ENCODE results near the gene PALLD.

The PALLD gene

GRCh38 chr4:168524006-168524405, 27.2 kb downstream of the PALLD start:
- in situ Hi-C loops (cut with MboI; ENCODE audit: low sequenced_read_pairs) = no loop called here

- in situ Hi-C loops (cut with MboI; ENCODE audit: low sequenced_read_pairs) = no loop called here
Observed at GRCh38 chr4:168524897-168525296, 28.0 kb downstream of the PALLD start.

GRCh38 chr4:168527560-168527959, 30.7 kb downstream of the PALLD start:
- in situ Hi-C loops (cut with MboI; ENCODE audit: low sequenced_read_pairs) = no loop called here

DNA sequence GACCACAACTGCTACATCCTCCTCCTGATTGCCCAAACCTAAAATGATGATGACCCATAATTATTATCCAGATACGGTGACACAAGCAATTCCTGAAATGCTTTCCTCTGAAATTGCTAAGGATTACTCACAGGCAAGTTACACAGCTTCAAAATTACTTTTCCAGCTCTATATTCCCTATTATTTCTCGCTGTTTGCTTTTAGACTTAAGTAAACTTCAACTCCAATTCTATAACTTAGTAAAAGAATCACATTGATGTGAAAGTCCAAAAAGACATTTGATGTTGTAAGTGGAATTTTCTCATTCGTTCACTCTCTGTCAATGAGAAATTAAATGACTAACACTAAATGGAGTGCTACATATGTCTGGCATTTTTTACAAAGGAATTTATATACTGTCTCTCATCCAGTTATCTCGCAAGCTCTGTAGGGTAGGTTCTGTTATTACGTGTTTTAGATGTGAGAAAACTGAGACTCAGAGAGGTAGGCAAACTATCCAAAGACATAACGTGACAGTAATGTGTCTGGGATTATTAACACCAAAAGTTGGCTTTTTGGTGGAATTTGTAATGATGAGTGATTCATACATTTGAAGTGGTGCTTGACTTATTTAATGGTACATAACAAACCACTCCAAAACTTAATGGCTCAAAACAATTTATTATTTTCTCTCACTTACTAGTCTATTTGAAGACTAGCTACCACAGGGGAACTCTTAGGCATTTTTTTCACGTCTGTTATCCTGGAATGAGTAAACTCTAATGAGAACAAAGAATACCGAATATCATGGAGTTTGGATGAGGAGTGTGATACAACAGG, 31.5 kb downstream of the PALLD start:
- in situ Hi-C loops (cut with MboI; ENCODE audit: low sequenced_read_pairs) = no loop called here

GRCh38 chr4:168529257-168529656, 32.4 kb downstream of the PALLD start:
- in situ Hi-C loops (cut with MboI; ENCODE audit: low sequenced_read_pairs) = no loop called here

DNA sequence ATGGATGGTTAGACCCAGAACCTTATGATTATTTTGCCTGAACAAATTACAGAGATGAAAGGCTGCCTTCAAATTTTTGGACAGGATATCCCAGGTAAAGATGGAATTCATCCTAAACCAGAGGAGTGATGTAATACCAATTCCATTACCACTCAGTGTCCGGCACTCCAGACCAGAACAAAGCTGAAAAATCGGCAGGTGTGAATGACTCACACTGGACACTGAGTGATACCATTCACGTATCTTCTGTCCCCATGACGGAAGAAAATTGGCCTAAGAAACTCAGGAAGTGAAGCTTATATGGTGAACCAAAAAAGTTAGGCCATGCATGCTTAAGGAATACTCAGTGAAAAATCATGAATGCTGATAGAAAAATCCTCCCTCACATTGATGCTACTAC, 34.5 kb downstream of the PALLD start:
- in situ Hi-C loops (cut with MboI; ENCODE audit: low sequenced_read_pairs) = no loop called here

DNA sequence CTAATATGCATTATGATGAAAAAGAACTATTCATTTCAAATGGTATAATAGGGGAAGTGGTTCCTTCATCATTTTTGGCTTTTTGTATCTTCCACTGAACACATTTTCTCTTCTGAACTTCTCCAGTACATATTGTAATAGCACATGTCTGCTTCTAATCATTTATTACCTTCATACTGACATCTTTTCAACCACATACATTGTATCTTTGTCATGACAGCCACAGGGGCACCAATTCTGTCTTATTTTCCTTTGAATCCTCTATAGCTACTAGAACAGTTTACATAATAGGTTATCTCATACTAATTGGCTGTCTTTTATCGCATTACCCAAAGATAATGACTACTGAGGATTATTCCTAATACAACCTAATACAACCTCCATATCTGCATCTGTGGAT, 37.7 kb downstream of the PALLD start:
- in situ Hi-C loops (cut with MboI; ENCODE audit: low sequenced_read_pairs) = no loop called here

DNA sequence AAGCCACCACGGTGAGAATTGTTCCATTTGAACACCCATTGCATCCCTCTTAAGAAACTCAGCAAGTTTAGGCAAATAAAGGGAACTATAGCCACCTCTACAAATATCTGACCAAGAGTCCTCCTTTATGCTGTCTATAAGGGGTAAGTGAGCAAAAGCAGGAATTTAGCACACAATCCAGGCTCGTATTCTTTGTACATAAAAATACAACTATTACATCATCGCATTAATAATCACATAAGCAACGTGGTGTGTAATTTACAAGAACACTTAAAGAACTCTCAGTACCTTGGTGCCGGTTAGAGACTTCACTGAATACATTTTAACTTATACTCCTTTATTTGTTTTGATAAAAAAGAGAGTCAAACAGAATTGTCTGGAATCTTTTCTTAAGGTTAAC, 38.8 kb downstream of the PALLD start:
- in situ Hi-C loops (cut with MboI; ENCODE audit: low sequenced_read_pairs) = no loop called here

- in situ Hi-C loops (cut with MboI; ENCODE audit: low sequenced_read_pairs) = no loop called here
Observed at GRCh38 chr4:168536448-168536847, 39.6 kb downstream of the PALLD start.

GRCh38 chr4:168537086-168537485, 40.2 kb downstream of the PALLD start:
- in situ Hi-C loops (cut with MboI; ENCODE audit: low sequenced_read_pairs) = no loop called here

GRCh38 chr4:168537571-168537970, 40.7 kb downstream of the PALLD start:
- in situ Hi-C loops (cut with MboI; ENCODE audit: low sequenced_read_pairs) = no loop called here

- in situ Hi-C loops (cut with MboI; ENCODE audit: low sequenced_read_pairs) = no loop called here
Observed at GRCh38 chr4:168538632-168539031, 41.8 kb downstream of the PALLD start.

- in situ Hi-C loops (cut with MboI; ENCODE audit: low sequenced_read_pairs) = no loop called here
Observed at GRCh38 chr4:168540086-168540485, 43.2 kb downstream of the PALLD start.

DNA sequence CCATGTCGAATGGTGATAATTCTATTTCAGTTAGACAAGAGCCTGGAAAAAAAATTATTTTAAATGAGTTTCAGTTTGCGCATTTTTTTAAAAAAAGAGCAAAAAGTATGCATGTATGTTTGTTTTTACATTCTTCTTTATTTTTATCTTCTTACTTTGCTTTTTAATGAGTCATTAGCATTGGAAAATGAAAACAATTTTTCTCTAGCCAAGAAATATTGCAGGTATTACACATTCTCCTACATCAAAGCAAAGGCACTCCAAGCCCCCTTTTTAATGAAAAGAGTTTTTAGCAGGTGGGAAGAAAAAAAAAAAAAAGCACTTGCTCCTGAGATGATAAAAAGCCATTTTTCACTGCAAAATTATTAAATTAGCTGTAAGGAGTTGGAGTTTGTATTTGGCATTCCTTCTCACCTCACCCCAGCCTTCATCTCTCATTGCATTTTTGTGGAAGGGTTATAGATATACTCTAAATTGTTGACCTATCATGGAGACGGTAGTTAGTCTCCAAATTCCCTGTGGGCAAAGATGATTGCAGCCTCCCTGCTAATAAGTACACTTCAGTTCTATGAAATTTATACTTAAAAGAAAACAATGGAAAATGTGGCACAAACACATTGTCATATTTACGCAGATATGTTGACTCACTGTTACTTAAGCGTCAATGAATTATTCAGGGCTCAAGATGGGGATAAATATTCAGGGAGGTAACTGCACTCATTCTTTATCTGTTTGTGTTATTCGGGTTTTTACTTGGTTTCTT, 43.8 kb downstream of the PALLD start:
- in situ Hi-C loops (cut with MboI; ENCODE audit: low sequenced_read_pairs) = no loop called here

GRCh38 chr4:168541266-168541953, 44.6 kb downstream of the PALLD start:
- in situ Hi-C loops (cut with MboI; ENCODE audit: low sequenced_read_pairs) = no loop called here

DNA sequence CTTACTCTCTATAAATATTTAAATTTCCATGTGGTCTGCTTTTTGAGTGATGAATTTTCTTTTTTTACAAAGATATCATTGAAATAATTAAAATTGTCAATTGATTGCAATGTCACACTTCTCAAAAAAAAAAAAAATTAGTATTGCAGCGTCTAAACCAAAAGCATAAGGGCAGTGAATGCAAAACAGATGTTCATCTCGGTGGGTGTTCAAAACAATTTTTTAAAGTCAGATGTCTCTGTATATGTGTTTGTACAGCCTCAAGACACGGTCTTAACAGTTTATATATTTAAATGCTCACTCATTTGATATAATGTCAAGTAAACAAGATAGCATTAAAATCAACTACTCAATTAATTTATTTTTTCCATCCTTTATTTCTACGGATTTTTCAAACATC, 52.3 kb downstream of the PALLD start:
- in situ Hi-C loops (cut with MboI; ENCODE audit: low sequenced_read_pairs) = no loop called here

GRCh38 chr4:168550064-168550766, 53.4 kb downstream of the PALLD start:
- in situ Hi-C loops (cut with MboI; ENCODE audit: low sequenced_read_pairs) = loop anchor here (25.0 kb wide), 1 partner anchor 363 kb away; no protein-coding TSS in a partner anchor

DNA sequence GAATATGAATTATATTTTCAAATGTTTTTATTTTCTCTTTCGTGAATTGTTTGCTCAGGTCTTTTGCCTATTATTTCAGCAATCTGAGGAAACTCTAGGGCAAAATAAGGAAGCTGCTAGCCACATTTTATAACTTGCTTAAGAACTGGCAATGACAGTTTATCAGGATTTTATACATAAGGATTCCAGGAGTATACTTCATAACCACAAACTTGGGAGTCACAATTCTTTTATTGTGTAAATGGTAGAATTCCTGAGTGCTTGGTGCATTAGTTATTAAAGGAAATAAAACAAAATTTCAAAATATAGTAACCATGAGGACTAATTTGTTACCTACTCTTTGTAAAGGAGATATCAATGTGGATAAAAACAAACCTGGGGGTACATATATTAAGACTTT, 54.4 kb downstream of the PALLD start:
- in situ Hi-C loops (cut with MboI; ENCODE audit: low sequenced_read_pairs) = loop anchor here (25.0 kb wide), 1 partner anchor 364 kb away; no protein-coding TSS in a partner anchor

GRCh38 chr4:168551945-168552695, 55.3 kb downstream of the PALLD start:
- in situ Hi-C loops (cut with MboI; ENCODE audit: low sequenced_read_pairs) = loop anchor here (25.0 kb wide), 1 partner anchor 365 kb away; no protein-coding TSS in a partner anchor

Data from HL-60/S4 treated with phorbol 12-myristate 13-acetate at 8.2 ng/mL for 4 days and 3 days (cell line).